HG03575 (cell line): ENCODE results near the gene ILK.

Source experiments
- ATAC-seq: cut with Tn5 transposase; IDR thresholded peaks from one replicate; pipeline ENCODE4 v1.9.1; 2021; ENCODE audit not compliant: unreplicated experiment, insufficient number of reproducible peaks, low FRiP score; ENCODE audit errors: extremely low read depth

ILK gene

DNA sequence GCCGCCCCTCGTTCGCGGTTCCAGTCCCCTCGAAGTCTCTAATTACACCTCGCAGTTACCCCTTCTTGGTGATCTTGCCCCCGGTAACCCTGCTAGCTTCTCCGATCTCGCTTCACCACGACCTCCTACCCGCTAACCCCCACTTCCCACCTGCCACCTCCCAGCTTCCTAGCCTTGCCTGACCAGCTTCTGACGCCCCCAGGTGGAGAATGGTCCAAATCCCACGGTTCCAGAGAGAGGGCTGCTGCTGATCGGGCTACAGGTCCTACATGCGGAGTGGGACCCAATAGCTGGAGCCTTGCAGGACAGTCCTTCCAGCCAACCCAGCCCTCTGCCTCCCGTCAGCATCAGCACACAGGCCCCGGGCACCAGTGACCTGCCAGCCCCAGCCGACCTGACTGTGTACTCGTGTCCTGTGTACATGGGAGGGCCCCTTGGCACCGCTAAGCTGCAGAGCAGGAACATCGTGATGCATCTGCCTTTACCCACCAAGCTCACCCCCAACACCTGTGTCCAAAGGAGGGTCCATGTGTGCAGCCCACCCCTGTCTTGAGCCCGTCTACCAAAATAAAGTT, 32.1 kb upstream of the ILK start:
- ATAC-seq, result no peak

DNA sequence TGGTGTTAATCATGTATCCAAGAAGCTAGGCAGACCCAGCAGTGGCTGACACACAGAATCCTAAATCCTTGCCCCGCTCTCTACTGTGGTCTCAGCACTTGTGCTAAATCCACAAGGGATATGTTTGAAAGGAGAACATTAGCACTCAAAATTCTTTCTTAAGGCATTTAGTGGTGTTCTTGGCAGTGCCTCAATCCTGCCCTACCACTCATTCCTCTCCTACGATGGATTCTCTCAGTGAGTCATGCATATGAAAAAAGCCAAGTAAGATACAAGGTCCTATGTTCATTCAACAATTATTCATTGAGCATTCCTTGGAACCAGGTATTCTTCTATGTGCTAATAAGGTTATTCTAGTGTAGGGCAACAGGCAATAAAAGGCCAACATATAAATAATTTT, 31.4 kb upstream of the ILK start:
- no peak for ATAC-seq

DNA sequence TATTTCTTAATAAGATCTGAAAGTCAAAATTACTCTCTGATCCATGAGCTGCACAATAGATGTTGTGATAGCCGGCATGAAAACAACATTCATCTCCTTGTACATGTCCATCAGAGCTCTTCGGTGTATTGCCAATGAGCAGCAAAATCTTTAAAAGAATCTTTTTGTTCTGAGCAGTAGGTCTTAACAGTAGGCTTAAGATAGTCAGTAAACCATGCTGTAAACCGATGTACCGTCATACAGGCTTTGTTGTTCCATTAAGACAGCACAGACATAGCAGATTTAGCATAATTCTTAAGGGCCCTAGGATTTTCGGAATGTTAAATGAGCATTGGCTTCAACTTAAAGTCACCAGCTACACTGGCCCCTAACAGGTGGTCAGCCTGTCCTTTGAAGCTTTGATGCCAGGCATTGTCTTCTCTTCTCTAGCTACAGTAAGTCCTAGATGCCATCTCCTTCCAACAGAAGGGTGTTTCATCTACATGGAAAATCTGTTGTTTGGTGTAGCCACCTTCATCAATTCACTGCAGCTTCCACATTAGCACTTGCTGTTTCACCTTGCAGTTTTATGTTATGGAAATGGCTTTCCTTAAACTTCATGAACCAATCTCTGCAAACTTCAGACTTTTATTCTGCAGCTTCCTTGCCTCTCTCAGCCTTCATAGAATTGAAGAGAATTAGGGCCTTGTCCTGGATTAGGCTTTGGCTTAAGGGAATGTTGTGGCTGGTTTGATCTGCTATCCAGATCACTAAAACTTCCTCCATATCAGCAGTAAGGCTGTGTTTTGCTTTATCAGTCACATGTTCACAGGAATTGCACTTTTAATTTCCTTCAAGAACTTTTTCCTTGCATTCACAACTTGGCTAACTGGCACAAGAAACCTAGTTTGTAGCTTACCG, 28.5 kb upstream of the ILK start:
- no peak for ATAC-seq

DNA sequence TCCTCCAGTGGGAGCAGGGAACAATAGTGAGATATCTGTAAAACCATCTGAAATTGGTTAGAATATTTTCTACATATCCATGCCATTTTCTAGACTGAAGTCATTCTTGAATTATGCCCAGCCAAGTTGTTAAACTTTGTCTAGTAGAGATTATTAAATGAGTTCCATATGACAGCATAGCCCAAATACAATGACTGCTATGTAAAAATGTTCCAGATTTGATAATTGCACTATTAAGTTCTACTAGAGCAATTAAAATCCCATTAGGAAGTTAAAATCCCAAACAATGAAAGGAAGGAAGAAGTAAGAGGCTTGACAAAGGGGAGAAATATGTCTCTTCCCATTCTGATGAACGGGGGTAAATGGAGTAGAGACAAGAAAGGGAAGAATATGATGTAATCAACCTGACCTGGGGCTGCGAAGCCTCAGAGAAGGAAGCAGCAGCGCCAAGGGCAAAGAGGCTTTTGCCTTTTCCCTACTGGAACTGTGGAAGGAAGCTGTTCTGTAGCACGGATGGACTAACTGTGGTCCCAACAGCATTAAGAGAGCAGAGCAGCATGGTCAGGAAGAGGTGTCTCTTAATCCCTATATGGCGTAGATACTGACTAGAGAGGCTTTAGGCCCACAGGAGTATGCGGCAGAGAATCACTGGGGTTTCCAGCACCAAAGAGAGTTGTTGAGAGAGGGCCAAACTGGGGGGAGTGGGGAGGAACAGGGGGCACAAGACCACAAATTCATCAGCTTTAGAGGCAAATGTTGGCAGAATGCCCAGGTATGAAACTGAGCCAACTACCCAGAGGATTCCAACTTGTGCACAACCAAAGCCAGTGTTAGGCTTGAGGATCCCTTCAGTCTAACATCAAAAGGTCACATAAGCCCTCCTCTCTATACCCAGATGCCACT, 26.9 kb upstream of the ILK start:
- no peak for ATAC-seq

DNA sequence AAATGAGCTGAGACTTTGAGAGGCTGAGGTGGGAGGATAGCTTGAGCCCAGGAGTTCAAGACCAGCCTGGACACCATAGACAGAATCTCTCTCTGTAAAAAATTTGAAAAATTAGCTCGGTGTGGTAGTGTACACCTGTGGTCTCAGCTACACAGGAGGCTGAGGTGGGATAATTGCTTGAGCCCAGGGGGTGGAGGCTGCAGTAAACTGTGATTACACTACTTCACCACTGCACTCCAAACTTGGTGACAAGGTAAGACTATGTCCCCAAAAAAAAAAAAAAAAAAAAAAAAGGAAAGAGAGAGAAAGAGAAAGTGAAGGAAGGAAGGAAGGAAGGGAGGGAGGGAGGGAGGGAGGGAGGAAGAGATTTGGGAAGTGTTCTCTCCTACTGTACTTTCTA, 25.4 kb upstream of the ILK start:
- no peak for ATAC-seq

DNA sequence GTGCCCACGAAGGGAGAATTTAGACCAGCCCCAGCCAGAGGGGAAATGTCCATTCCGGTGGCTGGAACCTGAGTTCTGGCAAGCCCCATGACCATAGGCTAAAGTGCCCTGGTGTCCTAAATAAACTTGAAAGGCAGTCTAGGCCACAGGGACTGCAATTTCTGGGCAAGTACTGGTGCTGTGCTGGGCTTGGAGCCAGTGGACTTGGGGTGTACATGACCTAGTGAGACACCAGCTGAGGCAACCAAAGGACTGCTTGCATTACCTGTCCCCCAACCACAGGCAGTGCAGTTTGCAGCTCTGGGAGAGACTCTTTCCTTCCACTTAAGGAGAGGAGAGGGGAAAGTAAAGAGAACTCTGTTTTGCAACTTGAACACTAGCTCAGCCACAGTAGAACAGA, 23.9 kb upstream of the ILK start:
- no peak for ATAC-seq

DNA sequence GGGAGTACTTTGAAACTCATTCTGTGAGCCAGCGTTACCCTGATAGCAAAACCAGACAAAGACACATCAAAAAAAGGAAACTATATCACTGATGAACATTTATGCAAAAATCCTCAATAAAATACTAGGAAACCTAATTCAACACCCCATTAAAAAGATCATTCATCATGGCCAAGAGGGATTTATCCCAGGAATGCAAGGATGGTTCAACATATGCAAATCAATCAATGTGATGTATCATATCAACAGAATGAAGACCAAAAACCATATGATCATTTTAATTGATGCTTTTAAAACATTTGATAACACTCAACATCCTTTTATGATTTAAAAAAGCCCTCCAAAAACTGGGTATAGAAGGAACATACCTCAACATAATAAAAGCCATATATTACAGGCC, 20.0 kb upstream of the ILK start:
- no peak for ATAC-seq

DNA sequence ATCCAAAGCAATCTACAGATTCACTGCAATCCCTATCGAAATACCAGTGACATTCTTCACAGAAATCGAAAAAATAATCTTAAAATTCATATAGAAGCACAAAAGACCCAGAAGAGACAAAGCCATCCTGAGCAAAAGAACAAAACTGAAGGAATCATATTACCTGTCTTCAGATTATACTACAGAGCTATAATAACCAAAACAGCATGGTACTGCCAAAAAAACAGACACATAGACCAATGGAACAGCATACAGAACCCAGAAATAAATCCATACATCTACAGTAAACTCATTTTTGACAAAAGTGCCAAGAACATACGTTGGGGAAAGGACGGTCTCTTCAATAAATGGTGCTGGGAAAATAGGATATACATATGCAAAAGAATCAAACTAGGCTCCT, 19.0 kb upstream of the ILK start:
- no peak for ATAC-seq

DNA sequence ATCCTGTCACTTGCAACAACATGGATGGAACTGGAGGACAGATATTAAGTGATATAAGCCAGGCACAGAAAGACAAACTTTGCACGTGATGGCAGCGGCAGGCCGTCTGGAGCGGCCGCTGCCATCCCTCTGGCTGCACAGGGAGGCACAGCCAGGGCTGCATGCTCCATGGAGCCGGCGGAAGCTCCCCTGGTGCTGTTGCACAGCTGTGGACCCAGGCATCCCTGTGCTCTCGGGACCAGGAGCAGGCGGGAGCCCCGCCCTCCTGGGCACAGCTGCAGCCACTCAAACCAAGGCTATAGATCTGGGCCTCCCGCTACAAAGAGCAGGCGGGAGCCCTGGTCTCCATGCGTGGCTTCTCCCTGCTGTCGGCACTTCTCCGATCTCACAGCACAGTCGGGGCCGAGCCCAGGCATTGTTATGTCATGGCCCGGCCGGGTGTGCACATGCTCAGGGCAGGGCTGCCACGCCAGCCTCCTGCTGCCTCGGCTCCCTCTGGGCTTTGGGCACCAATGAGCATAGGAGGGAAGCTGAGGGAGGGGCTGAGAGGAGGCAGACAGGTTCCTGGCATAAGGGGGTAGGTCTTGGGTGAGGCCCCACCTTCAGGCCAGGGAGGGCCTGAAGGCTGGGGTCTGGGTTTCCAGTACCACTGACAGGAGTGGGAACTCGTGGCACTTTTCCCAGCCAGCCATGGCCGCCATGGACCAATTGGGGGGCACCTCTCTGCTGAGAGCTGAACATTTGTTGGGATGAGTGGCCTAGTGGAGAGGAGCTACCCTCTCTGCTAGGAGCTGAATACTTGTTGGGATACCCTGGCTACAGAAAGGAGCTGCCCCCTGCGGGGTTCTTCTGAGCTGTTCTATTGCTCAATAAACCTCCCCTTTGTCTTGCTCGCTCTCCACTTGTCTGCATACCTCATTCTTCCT, 16.9 kb upstream of the ILK start:
- ATAC-seq, result no peak

DNA sequence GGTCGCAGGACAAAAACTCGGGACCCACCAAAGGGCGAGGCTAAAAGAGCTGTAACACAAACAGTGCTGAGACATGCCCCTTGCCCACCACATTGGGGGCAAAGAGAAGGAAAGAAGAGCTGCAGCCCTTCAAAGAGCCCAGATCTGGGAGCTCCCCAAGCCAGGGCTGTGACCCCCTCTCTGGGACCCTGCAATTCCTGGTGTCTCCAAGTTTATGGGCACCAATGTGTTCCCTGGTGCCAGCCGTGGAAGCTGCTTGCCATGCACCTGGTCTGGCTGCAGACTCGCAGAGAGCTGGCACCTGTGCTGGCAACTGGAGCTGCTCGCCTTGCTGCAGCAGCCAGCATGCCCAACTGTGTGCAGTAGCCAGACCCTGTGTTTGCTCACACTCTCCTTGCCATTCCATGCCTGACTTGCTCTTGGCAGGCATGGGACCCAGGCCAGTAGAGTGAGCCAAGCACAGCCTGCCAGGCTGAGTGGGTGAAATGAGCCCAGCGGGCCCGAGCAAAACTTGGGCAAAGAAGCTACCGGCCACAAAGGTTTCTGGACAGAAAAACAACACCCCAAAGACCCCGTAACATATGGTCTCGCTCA, 16.1 kb upstream of the ILK start:
- no peak for ATAC-seq

DNA sequence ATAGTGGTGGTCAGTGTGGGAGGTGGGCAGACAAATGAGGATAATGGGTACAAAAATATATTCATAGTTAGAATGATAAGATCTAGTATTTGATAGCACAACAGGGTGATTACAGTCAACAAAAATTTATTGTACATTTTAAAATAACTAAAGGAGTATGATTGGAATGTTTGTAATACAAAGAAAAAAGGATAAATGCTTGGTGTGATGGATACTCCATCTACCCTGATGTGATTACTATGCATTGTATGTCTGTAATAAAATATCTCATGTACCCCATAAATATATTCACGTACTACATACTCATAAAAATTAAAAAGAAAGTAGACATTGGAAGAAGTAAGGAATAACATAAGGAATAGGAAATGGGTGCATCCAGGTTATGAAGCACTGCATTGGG, 15.6 kb upstream of the ILK start:
- ATAC-seq, result no peak

DNA sequence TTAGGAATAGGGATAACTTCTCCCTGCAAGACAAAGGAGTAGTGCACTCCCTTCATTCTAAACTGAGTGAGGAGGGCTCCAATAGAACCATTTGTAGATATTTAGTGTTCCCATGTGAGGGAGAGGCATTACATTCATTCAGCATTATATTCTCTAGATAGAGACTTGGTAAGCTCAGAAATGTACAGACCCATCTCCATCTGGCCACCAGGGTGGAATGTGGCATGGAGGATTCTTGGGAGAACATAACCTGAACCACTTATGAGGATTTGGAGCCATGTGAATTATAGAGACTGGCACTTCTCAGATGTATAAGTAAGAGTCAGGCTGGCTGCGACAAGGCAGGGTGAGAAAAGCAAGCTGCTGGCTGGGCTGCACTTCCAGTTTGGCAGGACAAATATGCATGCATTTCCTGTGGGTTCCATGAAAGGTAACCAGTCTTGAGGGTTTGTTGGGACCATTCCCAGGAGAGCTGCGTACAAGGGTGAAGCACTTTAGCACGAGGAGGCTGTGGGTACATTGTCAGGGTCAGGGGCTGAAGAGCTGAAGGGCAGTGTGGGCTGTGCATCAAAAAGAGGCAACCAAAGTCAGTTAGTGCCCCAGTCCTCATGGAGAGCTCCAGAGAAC, 9.3 kb upstream of the ILK start:
- ATAC-seq, result no peak

DNA sequence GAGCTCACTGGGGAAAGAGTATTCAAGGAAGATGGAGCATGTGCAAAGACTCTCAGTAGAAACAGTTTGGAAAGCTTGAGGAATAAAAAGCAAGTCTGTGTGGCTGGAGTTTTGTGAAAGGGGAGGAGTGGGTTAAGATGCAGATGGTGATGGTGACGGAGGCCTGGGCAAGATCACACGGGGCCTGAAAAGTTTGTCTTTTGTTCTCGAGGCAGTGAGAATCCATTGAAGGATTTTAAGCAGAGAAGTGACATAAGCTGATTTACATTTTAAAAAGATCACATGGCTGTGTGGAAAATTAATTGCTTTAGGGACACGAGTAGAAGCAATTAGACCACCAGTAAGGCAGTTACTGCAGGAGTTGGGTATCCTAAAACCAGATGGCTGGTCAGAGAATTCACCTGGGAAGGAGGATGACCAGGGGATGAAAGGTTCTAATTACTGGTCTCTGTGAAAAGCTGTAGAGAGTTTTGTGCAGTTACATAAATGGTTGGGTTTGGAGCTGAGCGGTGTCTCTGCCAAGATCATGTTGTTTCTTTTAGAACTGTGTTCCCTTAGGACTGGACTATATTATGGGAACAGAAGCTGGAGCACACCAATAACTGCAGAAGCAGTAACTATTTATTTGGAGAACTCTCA, 7.2 kb upstream of the ILK start:
- no peak for ATAC-seq

DNA sequence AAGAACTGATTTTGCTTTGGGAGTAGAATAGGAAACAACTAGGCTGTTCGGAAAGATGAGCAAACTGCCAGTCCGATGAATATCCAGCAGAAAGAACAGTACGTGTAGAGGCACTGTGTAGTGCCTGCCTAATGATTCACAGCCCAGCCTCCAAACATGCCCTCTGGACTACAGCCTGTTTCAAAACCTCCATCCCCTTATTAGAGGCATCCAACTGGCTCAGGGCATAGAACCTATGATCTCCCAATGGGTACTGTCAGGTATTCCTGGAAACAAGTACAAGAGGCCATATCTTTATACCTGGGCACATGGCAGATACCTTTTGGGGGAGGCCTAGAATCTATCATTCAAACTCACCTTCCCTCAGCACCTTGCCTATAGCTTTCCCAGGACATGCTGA, 5.0 kb upstream of the ILK start:
- ATAC-seq, result no peak

DNA sequence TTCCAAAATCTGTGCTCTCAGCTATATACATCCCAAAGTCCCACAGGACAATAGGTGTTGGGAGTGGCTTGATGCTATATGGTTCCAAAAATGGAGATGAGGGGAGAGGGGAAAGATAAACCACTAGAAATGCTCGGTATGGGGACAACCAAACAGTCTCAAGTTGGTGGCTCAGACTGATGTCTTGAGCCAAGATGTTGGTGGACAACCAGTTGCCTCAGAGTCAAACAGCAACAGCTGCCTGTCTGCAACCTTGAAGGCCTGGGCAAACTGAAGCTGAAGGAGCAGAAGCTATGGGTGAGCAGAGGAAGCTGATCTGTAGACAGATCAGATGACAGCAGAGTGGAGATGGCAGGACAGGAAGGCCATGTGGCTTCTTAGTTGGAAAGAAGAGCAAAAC, 4.1 kb upstream of the ILK start:
- no peak for ATAC-seq

DNA sequence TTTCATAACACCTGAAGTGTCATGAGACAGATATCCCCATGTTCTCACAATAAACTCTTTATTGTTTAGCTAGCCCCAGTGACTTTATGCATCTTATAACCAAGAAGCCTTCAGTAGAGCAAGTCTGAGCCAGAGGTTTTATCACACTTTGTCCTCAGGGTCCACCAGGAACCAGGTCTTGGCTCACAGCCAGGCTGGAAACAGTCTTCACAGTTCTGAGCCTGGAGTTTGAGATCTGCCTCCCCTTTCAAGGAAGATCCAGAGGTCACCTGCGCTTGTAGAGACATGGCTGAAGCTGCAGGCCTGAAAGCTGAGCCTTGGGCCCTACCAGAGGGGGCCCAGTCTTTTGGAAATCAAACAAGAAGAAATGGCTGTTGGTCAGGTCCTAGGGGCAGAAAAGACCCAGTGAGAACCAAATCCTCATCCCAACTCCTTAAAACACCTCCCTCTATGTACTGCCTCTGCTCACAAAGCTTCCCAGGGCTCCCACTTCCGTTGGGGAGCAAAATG, 3.6 kb upstream of the ILK start:
- no peak for ATAC-seq

DNA sequence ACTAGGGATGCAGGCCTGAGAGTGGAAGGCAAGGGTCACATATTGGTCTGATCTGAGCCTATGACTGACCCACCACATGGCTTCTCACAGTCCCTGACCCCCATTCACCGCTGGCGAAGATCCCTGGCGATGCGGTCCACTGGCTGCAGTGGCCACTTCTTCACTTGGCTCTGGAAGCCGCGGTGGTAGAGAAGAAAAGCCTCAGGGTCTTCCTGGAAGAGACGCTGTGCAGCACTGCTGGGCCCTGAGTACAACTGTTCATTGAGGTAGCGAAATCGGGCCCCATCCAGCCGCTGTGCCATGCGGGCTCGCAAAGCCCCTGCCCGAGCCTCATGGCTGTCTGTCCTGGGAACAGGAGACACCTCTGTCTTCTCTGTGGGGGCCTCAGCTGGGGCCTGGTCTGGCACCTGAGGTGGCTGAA, 2.5 kb upstream of the ILK start:
- ATAC-seq, result no peak
